Left ventricle myocardium inferior (tissue), 1 donor: ENCODE measurements around the gene HLF. TPM values are rescaled to one million over a fixed set of nuclear protein-coding genes. Genes with fewer than 3 reads are reported as not detected.

Experiments
- DNase-seq: peaks from one replicate; pipeline ENCODE4 v3.0.0-alpha.2; 2020
- H3K27ac ChIP-seq: fragments of 200-600 bp; replicated peaks from 2 replicates; pipeline ENCODE4 v1.8.0; 2021
- H3K27me3 ChIP-seq: fragments of 200-600 bp; 2 replicates; pipeline ENCODE4 v1.8.0; 2021; ENCODE audit warnings: low read depth
- H3K36me3 ChIP-seq: fragments of 200-600 bp; 2 replicates; pipeline ENCODE4 v1.8.0; 2021
- H3K4me1 ChIP-seq: fragments of 200-600 bp; 2 replicates; pipeline ENCODE4 v1.8.0; 2021
- H3K4me3 ChIP-seq: fragments of 200-600 bp; 2 replicates; pipeline ENCODE4 v1.8.0; 2021; ENCODE audit warnings: mild to moderate bottlenecking, moderate library complexity
- H3K9me3 ChIP-seq: fragments of 200-600 bp; replicated peaks from 2 replicates; pipeline ENCODE4 v1.8.0; 2021
- CTCF ChIP-seq: fragments of 200-600 bp; IDR thresholded peaks from 2 replicates; pipeline ENCODE4 v1.8.0; 2021; ENCODE audit warnings: antibody characterized with exemption, mild to moderate bottlenecking, borderline replicate concordance
- intact Hi-C: fragments of 100-400 bp; cut with micrococcal nuclease; formaldehyde crosslinking; loops from one replicate; pipeline ENCODE4 v1.11.0; 2022
- total RNA-seq: library from RNA; stranded (reverse); fragmentation: NEBNext Ultra II Directional; extraction: Animal tissue kit (Norgen Biotek cat#: 25700); gene quantifications from one replicate; pipeline ENCODE4 v1.2.1, GENCODE V29; 2021
- donor health status: DM: no; HTN: yes; CAD: no; lungs with severe emphysema.

Gene HLF
- total RNA-seq, 1 donor from 2014 or later, result 22.6 TPM

GRCh38 chr17:55295411-55296170 lies 30.8 kb downstream of the HLF start:
- H3K4me3 ChIP-seq, result no peak overlapping the region
- no peaks in the 10 kb centered on the region for H3K27me3 ChIP-seq
- H3K4me1 ChIP-seq, result peaks cover 30% of the 10 kb centered on the region
- H3K27ac ChIP-seq, result peak overlapping the region; percentile 76
- H3K9me3 ChIP-seq, result peaks cover 7% of the 10 kb centered on the region
- intact Hi-C loops, result loop anchor here (5.0 kb wide), 1 partner anchor 33 kb away; the partner anchor contains the start of gene HLF
- peak; percentile 93 for TF ChIP-seq CTCF
- peaks cover 8% of the 10 kb centered on the region for H3K36me3 ChIP-seq
- DNase-seq, result no peak

- Histone ChIP-seq H3K4me1 (peaks cover 30% of the 10 kb centered on the region), H3K27me3 (no peaks in the 10 kb centered on the region), H3K9me3 (peaks cover 3% of the 10 kb centered on the region), H3K36me3 (peaks cover 3% of the 10 kb centered on the region), H3K27ac (peak overlapping the region; percentile 76), H3K4me3 (no peak overlapping the region)
- no peak for DNase-seq
- intact Hi-C loops, result loop anchor here (5.0 kb wide), 1 partner anchor 34 kb away; the partner anchor contains the start of gene HLF
- no peak for TF ChIP-seq CTCF
Observed at GRCh38 chr17:55296171-55296695, 31.5 kb downstream of the HLF start.

- Histone ChIP-seq H3K27ac (no peak overlapping the region), H3K9me3 (no peaks in the 10 kb centered on the region), H3K27me3 (no peaks in the 10 kb centered on the region), H3K4me3 (no peak overlapping the region), H3K36me3 (no peaks in the 10 kb centered on the region), H3K4me1 (peaks cover 33% of the 10 kb centered on the region)
- TF ChIP-seq CTCF, result no peak
- DNase-seq, result no peak
- intact Hi-C loops, result loop anchor here (5.0 kb wide), 1 partner anchor 34 kb away; the partner anchor contains the start of gene HLF
Observed at GRCh38 chr17:55296699-55297098, 31.9 kb downstream of the HLF start.

- H3K27ac ChIP-seq, result no peak overlapping the region
- intact Hi-C loops, result loop anchor here (5.0 kb wide), 1 partner anchor 36 kb away; the partner anchor contains the start of gene HLF
Observed at GRCh38 chr17:55298111-55298730, 33.5 kb downstream of the HLF start.

More at GRCh38 chr17:55298111-55298730, 33.5 kb downstream of the HLF start:
- H3K9me3 ChIP-seq, result no peaks in the 10 kb centered on the region
- no peak overlapping the region for H3K4me3 ChIP-seq
- DNase-seq, result no peak
- no peaks in the 10 kb centered on the region for H3K27me3 ChIP-seq
- no peak for TF ChIP-seq CTCF
- no peaks in the 10 kb centered on the region for H3K36me3 ChIP-seq
- peaks cover 49% of the 10 kb centered on the region for H3K4me1 ChIP-seq
